ENCODE data around the gene TMEM53.
"Not testable (repeated sequence)": the region's sequence is repeated elsewhere in the genome, so short reads cannot be mapped to it uniquely, and the experiment has no call there.

Gene TMEM53
- total RNA-seq = 0.56 reads per million

DNA sequence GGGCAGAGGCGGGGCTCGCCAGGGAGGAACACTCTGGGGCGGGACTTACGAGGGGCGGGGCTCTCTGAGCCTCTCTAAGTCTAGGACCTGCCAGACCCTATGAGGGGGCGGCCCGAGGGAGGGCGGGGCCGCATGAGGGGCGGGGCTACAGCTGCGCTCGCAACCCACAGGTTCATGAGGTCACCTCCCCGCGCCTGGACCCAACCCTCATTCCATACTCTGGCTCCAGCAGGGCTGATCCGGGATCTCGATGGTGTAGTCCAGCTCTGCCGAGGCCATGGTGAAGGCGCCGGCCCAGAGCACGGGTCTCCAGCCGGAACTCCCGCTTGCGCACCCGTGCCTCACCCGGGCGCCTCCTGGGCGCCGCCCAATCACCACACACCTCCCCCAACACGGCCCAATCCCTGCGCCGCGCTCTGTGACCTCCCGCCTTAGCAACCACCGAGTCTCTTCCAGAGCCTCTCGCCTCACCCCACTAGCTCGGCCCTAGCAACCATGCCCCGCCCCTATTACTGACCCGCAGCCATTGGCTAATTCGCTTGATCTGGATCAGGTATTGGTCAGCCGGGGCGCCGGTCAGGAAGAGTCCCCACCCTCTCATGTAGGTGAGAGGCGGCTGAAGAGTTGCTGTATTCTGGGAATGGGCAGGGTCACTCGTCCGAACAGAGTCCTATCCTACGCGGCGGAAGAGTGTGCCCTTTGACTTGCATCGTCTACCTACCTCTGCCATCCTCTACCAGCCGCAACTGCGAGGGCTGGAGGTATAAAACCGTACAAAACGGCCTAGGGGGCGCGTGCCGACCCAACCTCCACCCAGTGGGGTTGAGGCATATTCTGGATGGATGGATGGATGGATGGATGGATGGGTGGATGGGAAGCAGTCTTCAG is at the start of gene TMEM53, which contains the start of gene ARMH1:
Gene TMEM53, minus strand, starts transcription at position 369 of the 888 bp plus-strand sequence. Its CDS starts 90 bp downstream, at position 279.
Gene ARMH1, plus strand, starts transcription at position 602 of the 888 bp plus-strand sequence. CDS start 14,984 bp downstream, outside the sequence.
- DNase-seq = peak; percentile 89

DNA sequence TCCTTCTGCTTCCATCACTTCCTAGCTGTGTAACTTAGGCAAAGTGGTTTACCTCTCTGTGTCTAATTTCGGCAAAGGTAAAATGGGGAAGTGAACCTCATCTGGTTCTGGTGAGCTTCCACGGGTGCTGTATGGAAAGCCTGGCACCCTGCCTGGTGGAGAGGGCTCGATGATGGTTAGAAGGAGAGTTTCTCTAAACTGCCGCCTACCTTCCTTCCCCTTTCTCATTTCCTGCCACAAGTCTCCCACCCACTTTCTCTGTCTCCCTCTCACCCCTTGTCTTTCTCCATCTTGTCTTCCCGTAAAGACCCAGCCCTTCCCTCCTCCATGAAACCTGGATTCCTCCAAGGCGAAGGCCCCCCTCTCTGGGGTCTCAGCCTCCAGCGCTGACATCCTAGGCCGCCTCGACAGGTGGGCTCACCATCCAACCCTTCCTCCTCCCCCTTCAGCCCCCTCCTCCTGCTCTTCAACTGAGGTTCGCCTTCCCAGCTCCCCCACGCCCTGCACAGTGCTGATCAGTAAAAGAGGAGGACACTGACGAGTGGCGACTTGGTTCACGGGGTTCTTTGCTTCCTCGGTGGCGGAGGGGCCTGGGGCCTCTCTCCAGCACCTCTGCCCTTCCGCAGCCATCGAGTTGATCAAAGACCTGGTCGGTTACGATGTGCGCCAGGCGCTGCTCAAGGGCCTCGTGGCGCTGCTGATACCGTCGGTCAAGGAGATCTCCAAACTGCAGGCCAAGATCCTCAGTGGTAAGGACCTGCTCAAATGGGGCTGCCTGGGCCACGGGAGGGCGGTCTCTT is 49.4 kb upstream of the TMEM53 start:
- DNase-seq = no peak

DNA sequence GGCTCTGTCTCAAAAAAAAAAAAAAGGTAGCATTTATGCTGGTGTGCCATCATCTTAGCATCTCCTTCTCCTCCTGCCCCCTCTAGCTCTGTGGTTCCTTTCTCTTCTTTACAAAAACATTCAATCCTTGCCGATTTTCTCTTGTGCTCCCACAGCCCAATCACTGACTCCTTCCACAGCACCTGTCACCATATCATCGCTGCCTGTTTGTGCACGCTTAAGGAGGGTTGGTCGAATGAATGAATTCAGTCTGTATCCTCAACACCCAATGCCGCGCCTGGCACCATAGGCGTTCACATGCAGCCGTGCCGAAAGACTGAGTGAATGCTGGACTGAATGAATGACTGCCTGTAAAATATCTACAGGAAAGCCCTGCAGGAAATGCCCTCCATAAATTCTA is 48.8 kb upstream of the TMEM53 start:
- DNase-seq = no peak

DNA sequence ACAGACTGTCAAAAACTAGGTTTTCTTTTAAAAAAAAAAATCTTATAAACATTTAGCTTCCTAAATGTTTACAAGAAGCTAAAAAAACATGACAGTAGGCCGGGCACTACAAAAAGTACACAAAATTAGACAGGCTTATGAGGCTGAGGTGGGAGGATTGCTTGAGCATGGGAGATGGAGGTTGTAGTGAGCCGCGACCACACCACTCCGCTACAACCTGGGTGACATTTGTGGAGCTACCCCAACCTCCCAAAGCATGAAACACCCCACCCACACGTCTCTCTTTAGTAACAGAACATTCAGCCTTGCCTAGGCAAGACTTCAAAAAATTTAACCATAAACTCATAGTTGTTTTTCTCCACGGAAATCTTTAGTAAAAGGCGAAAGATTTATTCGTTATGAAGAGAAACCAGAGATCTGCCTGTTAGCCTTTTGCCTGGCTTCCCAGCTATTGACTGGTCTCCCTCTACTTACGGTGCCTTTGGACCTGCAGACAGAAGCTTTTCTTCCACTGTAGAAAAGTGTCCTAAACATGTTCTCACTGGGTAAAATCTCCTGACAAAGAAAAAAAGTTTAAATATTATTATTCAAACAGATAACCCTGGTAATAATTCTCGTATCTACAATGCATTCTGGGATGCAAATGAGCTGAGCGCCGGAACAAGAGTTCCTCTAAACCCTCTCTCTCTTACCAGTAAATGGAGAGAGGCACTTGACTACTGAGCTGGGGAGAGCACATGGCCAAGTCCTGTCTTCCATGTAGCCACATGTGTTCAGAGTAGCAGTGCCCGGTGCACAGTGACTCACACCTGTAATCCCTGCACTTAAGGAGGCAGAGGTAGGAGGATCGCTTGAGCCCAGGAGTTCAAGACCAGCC is 47.4 kb upstream of the TMEM53 start:
- peak; percentile 35 for DNase-seq

DNA sequence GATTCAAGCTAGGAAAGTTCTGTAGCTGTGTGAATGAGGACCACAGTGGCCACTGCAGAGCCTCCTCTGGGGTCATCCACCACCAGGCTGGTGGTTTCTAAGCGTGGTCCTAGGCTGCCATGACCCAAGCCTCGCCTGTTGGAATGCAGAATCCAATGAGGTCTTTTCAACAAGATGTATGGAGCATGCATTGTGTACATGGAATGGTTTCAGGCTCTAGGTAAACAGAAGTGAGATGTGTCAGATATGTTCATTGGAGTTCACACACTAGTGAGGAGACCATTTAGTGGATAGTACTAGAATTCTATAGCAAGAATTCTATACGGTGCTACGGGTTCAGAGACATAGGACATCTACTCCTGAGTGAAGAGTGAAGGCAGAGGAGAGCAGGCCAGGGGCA is 46.0 kb upstream of the TMEM53 start:
- DNase-seq = no peak

DNA sequence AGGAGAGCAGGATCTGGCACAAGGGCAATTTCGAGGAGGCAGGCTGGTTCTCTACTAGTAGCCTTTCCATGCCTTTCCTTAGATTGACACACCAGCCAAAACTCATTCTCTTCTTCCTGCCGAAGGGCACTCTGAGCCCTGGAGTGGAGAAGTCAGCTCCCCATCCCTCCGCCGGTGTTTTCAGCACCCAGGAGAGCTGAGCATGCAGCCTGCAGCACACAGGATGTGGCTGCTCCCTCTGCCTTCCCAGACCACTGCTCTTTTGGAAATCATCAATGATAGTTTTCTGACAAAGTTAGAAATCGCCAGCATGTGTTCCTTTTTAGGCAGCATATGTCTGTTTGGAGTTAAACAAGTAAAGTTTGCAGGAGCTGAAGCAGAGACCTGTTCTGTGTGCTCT is 45.0 kb upstream of the TMEM53 start:
- DNase-seq = no peak

DNA sequence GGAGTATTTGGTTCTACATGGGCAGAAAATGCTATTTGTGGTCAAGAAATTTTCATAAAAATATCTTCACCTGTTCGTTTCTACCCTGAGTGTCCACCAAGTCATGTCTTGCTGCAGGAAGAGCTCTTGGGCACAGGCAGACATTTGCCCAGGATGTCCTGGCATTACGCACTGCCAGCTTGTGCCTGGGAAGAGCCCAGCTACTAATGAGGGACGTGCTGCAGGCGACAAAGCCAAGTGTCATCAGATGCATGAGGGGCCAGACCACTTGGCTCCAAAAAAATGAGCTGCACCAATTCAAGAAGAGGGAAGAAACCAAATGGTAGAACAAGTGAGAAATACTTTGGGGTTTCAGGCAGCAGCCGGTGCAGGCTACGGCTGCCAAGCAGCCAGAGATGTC is 43.8 kb upstream of the TMEM53 start:
- DNase-seq = no peak

DNA sequence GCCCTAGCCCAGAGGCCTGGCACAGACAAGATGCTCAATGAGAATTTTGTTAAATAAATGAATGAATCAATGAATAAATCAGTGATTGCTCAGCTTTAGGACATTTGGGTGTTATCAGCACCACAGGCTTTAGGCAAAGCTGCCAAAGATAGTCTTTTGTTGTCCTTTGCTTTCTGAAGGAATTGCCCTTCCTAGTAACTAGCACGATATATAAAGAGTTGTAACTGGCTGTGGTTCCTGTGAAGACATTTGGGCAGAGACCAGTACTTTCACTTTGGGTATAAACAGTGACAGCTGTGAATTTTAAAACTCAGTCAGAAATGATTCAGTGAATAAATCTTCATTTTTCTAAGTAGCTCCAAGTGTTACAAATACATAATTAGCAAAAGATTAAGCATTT is 43.4 kb upstream of the TMEM53 start:
- DNase-seq = no peak

DNA sequence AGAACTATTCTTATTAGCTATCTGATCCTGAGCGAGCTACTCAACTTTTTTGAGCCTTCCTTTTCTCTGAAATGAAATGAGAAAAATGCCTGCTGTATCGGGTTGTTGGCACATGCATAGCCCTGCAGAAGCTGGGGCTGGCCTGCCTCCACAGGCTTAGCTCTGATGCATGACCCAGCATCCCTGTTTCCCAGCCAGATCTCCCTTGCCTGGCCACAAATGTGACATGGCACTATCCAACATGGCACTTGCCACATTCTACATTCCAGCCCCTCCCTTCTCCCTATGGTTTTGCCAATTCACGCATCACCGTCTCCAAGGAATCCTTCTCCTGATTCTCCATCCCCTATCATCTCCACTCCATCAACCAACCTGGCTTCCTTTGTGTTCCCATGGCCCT is 42.9 kb upstream of the TMEM53 start:
- no peak for DNase-seq

DNA sequence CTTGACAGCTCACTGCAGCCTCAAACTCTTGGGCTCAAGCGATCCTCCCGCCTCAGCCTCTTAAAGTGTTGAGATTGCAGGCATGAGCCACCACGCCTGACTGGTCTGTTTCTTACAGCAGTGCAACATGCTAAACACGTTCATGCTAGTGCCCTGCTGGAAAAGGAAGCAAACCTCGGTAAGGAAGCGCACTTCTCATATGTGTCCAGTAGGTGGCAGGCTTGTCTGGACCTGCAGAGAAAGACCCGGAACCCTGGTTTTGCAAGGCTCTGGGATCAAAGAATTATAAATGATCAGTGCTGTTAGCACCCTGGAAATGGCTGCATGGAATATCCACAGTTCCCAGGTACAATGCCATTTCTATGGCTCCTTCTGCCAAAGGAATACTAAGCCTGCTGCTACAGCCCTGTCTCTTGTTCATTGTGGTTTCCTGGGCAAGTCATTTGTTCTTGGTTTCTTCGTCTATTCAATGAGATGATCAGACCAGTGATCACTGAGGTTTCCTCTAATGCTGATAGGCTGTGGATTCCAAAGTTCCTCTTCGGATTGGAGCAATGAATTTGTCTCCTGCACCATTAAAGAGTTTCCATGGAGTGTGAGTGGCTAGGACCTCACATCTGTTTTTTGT is 40.8 kb upstream of the TMEM53 start:
- peak; percentile 57 for DNase-seq

DNA sequence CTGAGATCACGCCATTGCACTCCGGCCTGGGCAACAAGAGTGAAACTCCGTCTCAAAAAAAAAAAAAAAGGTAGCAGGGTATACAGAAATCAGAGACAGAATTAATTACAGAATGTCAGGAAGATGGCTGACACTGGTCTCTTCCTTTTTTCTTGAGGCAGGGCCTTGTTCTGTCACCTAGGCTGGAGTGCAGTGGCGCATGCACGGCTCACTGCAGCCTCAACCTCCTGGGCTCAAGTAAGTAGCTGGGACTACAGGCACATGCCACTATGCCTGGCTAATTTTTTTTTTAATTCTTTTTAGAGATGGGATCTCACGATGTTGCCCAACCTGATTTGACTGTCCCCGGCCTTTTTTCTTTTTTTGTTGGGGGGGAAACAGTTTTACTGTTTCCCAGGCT is 40.3 kb upstream of the TMEM53 start:
- DNase-seq = no peak

DNA sequence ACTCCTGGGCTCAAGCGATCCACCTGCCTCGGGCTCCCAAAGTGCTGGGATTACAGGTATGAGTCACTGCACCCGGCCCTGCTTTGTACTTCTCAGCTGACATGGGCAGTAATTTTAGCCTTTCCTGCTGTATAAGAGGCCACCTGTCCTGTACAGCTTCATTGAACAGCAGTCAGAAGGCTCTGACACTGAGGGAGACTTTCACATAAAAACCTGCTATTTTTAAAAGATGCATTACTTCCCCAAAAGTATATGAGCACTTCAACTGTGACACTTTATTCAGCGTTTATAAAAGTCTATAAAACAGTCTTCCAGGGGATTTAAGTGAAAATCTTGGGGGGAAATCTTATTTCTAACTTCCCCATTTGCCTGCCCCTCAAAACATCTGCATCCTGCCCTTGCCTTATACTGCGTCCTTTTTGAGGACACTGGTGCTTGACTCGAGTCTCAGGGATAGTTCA is 39.1 kb upstream of the TMEM53 start:
- DNase-seq = no peak

DNA sequence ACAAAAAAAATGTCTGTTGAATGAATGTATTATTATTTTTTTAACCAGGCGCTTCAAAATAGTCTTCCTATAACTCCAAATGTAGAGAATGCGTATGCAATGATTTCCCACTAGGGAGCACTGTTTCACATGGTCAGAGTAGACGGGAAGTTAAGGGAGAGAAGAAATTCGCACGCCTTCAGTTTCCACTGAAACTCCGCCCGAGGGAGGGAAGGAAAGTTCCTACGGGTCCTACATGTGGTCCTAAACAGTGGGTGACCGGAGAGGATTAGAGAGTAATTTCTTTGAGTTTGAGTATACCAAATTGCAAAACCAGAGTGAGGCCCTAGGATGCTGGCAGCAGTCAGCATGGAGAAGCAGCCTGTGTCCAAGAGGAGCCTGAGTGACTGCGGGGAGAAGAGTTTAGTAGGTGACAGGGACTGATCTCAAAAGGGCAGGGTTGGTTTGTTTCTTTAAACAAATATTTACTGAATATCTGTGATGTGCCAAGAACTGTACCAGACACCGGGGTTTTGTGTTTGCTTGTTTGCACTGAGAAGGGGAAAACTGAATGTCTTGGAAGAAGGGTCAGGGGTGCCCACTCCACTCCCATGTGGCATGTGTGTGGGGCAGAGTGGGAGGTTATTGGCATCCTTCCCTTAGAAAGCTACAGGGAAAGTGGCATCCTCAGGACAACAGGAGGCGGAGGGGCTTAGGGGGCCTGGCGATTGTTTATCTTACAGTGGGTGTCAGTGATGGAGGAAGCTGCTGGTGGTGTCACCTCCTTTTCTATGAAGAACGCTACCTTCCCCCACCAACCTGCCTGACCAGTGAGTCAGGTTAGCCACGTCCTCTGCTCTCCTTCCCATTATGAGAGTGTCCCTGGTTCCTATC is 33.9 kb upstream of the TMEM53 start:
- no peak for DNase-seq

DNA sequence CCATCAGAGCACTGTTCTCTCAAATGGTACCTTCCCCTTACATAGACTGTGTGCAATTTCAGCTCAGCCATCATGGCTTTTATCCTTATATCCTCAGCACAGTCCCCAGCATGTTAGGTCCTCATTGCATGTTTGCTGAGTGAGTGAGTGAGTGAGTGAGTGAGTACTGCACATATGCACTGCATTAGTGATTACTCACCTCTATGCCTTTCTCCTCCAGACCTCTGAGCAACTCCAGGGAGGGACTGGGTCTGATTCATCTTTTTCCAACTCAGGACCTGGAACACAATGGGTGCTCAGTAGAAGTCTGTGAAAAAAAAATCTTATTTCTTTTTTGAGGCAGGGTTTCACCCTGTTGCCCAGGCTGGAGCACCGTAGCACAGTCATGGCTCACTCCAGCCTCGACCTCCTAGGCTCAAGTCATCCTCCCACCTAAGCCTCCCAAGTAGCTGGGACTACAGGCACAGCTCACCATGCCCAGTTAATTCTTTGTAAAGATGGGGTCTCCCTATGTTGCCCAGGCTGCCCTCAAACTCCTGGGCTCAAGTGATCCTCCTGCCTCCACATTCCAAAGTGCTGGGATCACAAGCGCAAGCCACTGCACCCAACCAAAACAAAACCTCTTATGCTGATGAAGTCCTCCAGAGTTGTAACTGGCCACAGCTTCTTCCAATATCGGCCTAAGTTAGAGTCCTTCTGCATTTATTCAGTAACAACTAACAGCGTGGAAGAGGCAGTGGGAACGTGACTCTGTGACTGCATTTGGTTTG is 33.0 kb upstream of the TMEM53 start:
- no peak for DNase-seq

DNA sequence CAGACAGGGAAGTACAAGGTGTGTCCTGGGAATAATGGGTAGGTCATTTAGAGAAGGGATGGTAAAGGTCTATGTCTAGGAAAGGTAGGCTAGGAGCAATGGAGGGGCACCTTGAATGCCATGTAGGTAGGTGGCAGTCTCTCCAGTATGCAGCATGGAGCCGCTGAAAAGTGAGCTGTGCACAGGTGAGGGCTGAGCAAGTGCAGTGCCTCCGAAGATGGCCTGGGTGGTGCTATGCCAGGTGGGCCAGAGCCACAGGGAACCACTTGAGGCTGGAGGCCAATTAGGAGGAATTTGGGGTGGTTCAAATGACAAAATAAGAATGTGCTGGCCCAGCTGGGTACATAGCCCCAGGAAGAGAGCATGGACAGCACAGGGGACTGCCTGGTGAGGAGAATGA is 31.7 kb upstream of the TMEM53 start:
- no peak for DNase-seq

DNA sequence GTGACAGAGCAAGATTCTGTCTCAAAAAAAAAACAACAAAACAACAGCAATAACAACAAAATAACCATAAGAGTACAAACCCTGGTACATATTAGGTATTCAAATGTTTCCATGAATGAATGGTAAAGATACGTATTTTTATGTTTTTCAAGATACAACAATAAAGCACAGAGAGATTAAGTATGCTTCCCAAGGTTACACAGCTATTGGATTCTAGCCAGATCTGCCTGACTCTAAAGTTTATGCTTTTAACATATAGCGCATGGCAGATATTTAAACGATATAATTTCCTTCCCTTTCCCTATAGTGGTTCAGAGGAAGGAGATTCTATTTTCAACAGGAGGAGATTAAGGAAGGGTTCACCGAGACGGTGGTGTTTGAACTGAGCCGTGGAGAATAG is 31.2 kb upstream of the TMEM53 start:
- no peak for DNase-seq

DNA sequence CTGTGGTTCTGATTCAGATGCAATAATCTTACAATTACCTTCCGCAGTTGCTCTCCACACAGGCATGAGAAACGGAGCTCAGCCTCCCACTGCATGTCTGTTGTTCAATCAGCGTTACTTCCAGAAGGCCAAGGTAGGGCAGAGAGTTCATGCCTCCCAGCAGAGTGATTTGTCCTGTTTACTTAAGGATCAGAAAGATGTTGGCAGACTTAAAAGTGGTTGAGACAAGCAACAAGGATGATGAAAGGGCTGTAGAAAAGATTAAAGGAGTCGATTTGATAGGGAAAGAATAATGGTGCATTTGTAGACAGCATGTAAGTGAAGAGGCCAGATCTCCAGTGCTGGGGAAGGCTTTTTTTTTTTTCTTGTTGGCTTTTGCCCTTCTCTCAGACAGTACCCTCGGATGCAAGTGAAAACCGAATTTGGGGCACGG is 26.9 kb upstream of the TMEM53 start:
- DNase-seq = no peak

DNA sequence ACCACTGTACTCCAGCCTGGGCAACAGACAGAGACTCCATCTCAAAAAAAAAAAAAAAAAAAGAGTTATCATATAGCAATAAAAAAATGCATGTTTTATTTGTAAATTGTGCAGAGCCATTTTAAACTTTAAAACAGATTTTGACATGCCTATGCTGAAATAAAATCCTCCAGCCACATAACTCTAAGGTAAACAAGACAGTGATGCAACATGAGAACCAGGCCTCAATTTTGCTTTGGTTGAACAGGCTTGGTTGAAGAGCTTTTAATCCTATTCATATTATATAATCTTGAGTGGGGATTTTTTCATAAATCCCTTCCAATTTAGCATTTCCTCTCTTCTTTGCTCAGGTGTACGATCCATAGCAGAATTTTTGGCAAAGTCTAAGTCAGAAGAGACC is 26.3 kb upstream of the TMEM53 start:
- DNase-seq = no peak

DNA sequence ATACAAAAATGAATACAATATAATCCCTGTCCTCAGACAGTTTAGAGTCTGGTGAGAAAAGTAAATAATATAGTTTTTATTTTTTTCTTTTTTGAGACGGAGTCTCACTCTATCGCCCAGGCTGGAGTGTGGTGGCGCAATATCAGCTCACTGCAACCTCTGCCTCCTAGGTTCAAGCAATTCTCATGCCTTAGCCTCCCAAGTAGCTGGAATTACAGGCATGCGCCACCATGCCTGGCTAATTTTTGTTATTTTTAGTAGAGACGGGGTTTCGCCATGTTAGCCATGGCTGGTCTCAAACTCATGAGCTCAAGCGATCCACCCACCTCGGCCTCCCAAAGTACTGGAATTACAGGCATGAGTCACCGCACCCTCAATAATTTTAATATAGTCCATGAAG is 25.1 kb upstream of the TMEM53 start:
- not testable (repeated sequence) for DNase-seq

DNA sequence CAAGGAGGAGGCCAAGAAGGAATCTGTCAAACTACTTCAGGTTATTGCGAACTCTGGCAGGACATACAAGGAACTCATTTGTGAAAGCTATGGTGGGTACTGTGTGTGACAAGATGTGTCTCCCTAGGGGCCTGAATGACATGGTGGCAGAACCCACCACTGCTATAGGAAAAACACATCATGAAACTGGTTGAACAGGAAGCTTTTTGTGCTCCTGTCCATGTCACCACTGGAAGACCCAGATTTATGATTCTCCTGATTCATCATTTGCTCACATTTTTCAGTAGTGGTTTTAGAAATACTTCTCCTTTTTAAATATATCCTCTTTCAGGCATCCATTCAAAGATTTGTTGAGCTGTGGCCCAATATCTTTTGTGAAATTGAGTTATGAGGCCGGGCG is 23.9 kb upstream of the TMEM53 start:
- no peak for DNase-seq

Measured in effector CD4-positive, alpha-beta T cell (primary cell).